ENCODE measurements around the gene HIGD1B. TPM values are rescaled to one million over a fixed set of nuclear protein-coding genes. Genes with fewer than 3 reads are reported as not detected.

Gene HIGD1B
- total RNA-seq, 4 donors from 2014 or later, result 1.1 to 2.5 (median 1.5) TPM

DNA sequence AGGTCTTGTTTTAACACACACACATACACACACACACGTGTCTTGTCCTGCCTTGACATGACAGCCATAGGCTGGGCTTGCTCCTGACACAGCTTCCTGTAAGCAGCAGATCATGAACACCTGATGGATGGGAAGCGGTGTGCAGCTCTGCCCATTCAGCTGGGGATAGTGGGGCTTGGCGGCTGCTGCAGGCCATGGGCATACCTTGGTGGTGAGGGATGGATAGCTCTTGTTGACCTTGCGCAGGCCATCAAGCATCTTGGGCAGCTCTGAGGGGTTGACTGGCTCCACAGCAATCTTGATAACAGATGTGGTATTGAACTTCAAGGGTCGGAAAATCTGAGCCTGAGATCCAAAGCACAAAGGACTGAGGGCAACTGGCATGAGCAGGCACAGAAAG, 12.0 kb downstream of the HIGD1B start:
- Histone ChIP-seq H3K36me3 (peaks cover 0 to 100% of the 10 kb centered on the region in 2 donors), H3K4me1 (no peaks in the 10 kb centered on the region), H3K27me3 (no peaks in the 10 kb centered on the region), H3K27ac (no peak overlapping the region), H3K4me3 (no peak overlapping the region), H3K9me3 (no peaks in the 10 kb centered on the region)
- WGBS, 2 donors (ENCODE audit: low coverage in 1 of 2), result 60 to 92% methylated on average over 1 to 3 of the region's 5 CpGs
- no peak for ATAC-seq
- TF ChIP-seq EP300 (IDR thresholded peaks at IDR 0.05) (no peak), POLR2AphosphoS5 (IDR thresholded peaks at IDR 0.05) (no peak), POLR2A (IDR thresholded peaks at IDR 0.05) (no peak)
- TF ChIP-seq, protein P1, sequence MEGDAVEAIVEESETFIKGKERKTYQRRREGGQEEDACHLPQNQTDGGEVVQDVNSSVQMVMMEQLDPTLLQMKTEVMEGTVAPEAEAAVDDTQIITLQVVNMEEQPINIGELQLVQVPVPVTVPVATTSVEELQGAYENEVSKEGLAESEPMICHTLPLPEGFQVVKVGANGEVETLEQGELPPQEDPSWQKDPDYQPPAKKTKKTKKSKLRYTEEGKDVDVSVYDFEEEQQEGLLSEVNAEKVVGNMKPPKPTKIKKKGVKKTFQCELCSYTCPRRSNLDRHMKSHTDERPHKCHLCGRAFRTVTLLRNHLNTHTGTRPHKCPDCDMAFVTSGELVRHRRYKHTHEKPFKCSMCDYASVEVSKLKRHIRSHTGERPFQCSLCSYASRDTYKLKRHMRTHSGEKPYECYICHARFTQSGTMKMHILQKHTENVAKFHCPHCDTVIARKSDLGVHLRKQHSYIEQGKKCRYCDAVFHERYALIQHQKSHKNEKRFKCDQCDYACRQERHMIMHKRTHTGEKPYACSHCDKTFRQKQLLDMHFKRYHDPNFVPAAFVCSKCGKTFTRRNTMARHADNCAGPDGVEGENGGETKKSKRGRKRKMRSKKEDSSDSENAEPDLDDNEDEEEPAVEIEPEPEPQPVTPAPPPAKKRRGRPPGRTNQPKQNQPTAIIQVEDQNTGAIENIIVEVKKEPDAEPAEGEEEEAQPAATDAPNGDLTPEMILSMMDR (IDR thresholded peaks at IDR 0.05), result no peak

DNA sequence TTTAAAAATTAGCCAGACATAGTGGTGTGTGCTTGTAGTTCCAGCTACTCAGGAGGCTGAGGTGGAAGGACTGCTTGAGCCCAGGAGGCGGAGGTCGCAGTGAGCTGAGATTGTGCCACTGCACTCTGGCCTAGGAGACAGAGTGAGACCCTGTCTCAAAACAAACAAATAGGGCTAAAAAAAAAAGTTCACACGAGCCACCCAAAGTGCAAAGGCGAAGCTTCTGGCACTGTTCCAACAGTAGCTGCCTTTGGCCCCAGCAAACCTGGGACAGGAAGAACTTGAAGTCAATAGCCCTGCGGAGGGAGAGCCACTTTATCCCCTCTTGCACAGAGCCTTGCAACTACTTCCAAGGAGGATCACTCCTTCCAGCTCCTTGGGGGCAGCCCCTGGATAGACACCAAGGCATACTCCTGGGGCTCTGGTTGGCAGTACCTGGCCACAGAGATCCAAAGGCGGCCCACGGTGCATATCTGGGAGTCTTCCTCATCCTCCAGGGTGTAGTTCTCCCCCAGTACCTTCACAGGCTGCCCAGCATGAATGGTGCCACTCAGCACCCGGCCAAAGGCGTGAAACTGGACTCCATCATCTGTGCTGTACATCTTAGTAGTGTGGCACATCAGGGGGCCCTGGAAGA, 14.7 kb downstream of the HIGD1B start:
- no peak for TF ChIP-seq POLR2AphosphoS5 (IDR thresholded peaks at IDR 0.05)
- no peak for TF ChIP-seq POLR2A (IDR thresholded peaks at IDR 0.05)
- TF ChIP-seq EP300 (IDR thresholded peaks at IDR 0.05), result no peak
- TF ChIP-seq, protein P1 (IDR thresholded peaks at IDR 0.05), result no peak
- no peaks in the 10 kb centered on the region for H3K27me3 ChIP-seq
- no peak overlapping the region for H3K27ac ChIP-seq
- peaks cover 0 to 97% of the 10 kb centered on the region in 2 donors for H3K36me3 ChIP-seq
- H3K4me1 ChIP-seq, result no peaks in the 10 kb centered on the region
- ATAC-seq, result no peak
- no peak overlapping the region for H3K4me3 ChIP-seq
- no peaks in the 10 kb centered on the region for H3K9me3 ChIP-seq
- 64 to 93% methylated on average over 3 to 5 of the region's 9 CpGs for WGBS, 2 donors (ENCODE audit: low coverage in 1 of 2)

DNA sequence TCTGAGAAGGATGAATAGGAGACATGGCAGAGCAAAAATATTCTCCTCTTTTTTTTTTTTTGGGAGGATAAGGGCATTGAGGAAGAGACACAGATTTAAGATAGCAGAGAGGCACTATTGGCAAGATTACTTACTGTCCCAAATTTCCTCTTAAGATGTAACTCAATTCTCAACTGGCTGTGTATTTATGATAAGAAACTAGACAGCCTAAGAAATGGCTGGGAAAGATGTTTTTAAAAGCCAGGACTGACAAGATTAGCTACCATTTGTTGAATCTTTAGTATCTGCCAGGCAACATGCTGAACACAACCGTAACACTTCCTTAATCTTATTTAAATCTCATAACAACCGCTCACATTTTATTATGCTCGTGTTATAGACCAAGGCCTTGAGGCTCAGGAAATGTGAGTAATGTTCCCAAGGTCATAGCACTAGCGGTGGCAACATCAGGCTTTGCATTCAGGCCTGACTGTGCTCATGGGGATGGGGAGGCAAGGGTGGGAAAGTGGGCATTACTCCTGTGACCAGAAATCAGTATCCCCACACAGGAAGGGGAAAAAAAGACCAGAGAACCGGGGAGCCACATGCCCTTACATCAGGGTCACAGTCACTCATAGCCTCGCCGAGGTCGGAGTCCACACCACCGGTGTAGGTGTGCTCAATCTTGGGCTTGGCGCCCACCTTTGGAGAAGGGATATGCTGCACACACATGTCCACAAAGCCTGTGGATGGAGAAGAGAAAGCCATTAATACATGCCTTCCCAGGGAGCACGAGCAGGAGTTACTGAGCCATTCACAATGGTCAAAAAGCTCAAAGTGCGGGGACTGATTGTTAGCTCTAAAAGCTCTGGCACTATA, 15.6 kb downstream of the HIGD1B start:
- ATAC-seq, result no peak
- Histone ChIP-seq H3K9me3 (no peaks in the 10 kb centered on the region), H3K27ac (no peak overlapping the region), H3K27me3 (no peaks in the 10 kb centered on the region), H3K4me1 (no peaks in the 10 kb centered on the region), H3K4me3 (no peak overlapping the region), H3K36me3 (peaks cover 0 to 97% of the 10 kb centered on the region in 2 donors)
- no peak for TF ChIP-seq POLR2AphosphoS5 (IDR thresholded peaks at IDR 0.05)
- TF ChIP-seq EP300 (IDR thresholded peaks at IDR 0.05), result no peak
- TF ChIP-seq, protein P1 (IDR thresholded peaks at IDR 0.05), result no peak
- 86 to 87% methylated on average over 5 to 12 of the region's 12 CpGs for WGBS, 2 donors (ENCODE audit: low coverage in 1 of 2)

DNA sequence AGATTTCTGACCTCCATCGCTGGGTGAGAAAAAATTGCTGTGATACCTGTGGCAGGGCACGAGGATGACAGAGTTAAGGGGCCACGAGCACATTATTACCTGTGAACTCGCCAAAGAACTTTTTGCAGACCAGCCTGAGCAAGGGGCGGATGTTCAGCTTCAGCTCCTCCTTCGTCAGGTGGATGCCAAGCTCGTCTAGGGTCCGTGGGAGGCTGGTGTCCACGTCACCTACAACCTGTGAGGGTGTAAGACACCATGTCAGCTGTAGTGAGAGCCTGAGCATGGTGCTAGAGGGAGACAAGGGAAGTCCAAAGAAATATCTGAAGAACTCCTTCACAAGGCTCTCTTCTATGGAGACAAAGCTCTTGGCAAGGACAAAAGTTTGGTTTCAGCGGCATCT, 17.1 kb downstream of the HIGD1B start:
- Histone ChIP-seq H3K4me3 (no peak overlapping the region), H3K36me3 (peaks cover 0 to 97% of the 10 kb centered on the region in 2 donors), H3K27ac (peak overlapping the region in 1 of 4 donors; percentile 68), H3K4me1 (no peaks in the 10 kb centered on the region), H3K27me3 (no peaks in the 10 kb centered on the region), H3K9me3 (no peaks in the 10 kb centered on the region)
- ATAC-seq, result peak; percentile 15
- TF ChIP-seq, protein P1 (IDR thresholded peaks at IDR 0.05), result no peak
- TF ChIP-seq POLR2A (IDR thresholded peaks at IDR 0.05), result no peak
- no peak for TF ChIP-seq EP300 (IDR thresholded peaks at IDR 0.05)
- TF ChIP-seq POLR2AphosphoS5 (IDR thresholded peaks at IDR 0.05), result no peak
- WGBS, 2 donors (ENCODE audit: low coverage in 1 of 2), result 40 to 75% methylated on average over 4 to 6 of the region's 10 CpGs
